Duodenal mucosa (tissue), 2 donors: Measurements from ENCODE around the gene RCC1.
"Not testable (repeated sequence)": the region's sequence is repeated elsewhere in the genome, so short reads cannot be mapped to it uniquely, and the experiment has no call there.

Experiments used
- H3K27ac ChIP-seq: one replicate; pipeline ENCODE4 v1.7.0; 2013; ENCODE audit warnings: low read depth, low read length
- H3K27me3 ChIP-seq, 2 donors: one replicate each; pipeline ENCODE4 v1.7.0; 2013; ENCODE audit warnings: low read length in 2 of 2, control low read depth in 1 of 2; ENCODE audit not compliant: insufficient read depth in 2 of 2, control insufficient read depth in 1 of 2
- H3K36me3 ChIP-seq, 2 donors: one replicate each; pipeline ENCODE4 v1.7.0; 2013; ENCODE audit warnings: low read length in 2 of 2, control low read depth in 1 of 2; ENCODE audit not compliant: insufficient read depth in 2 of 2, control insufficient read depth in 1 of 2
- H3K4me1 ChIP-seq, 2 donors: one replicate each; pipeline ENCODE4 v1.7.0; 2013; ENCODE audit warnings: low read length in 2 of 2, control low read depth in 1 of 2; ENCODE audit not compliant: insufficient read depth in 2 of 2, control insufficient read depth in 1 of 2
- H3K4me3 ChIP-seq, 2 donors: one replicate each; pipeline ENCODE4 v1.7.0; 2013; ENCODE audit warnings: low read length in 2 of 2, low read depth in 1 of 2
- H3K9ac ChIP-seq, 2 donors: one replicate each; pipeline ENCODE4 v1.7.0; 2013; ENCODE audit warnings: low read length in 2 of 2, low read depth in 1 of 2
- H3K9me3 ChIP-seq, 2 donors: one replicate each; pipeline ENCODE4 v1.7.0; 2013; ENCODE audit warnings: low read length in 2 of 2, control low read depth in 1 of 2; ENCODE audit not compliant: control insufficient read depth in 1 of 2

RCC1 gene

GRCh38 chr1:28581531-28582247 lies 75.8 kb downstream of the RCC1 start:
- H3K9ac ChIP-seq: peak overlapping the region; percentile 80 to 86
- no peaks in the 10 kb centered on the region for H3K27me3 ChIP-seq
- H3K4me3 ChIP-seq: peak overlapping the region; percentile 88 to 96
- peak overlapping the region; percentile 84 for H3K27ac ChIP-seq
- H3K4me1 ChIP-seq: peaks cover 13 to 23% of the 10 kb centered on the region in 2 donors
- H3K36me3 ChIP-seq: peaks cover 21 to 40% of the 10 kb centered on the region in 2 donors
- no peaks in the 10 kb centered on the region for H3K9me3 ChIP-seq

GRCh38 chr1:28582248-28582615 lies 76.4 kb downstream of the RCC1 start:
- Histone ChIP-seq H3K4me1 (peaks cover 13 to 23% of the 10 kb centered on the region in 2 donors), H3K9ac (peak overlapping the region; percentile 80 to 86), H3K27me3 (no peaks in the 10 kb centered on the region), H3K4me3 (peak overlapping the region; percentile 88 to 96), H3K36me3 (peaks cover 16 to 35% of the 10 kb centered on the region in 2 donors), H3K27ac (peak overlapping the region; percentile 84), H3K9me3 (no peaks in the 10 kb centered on the region)

- H3K4me3 ChIP-seq, H3K27ac ChIP-seq, H3K36me3 ChIP-seq, H3K9ac ChIP-seq, H3K9me3 ChIP-seq, H3K27me3 ChIP-seq: not testable (repeated sequence)
- peaks cover 4 to 11% of the 10 kb centered on the region in 2 donors for H3K4me1 ChIP-seq
Observed at GRCh38 chr1:28586585-28587391, 80.9 kb downstream of the RCC1 start.
